ENCODE measurements around the gene SRSF3. TPM values are rescaled to one million over a fixed set of nuclear protein-coding genes. Genes with fewer than 3 reads are reported as not detected.
"Not testable (repeated sequence)": the region's sequence is repeated elsewhere in the genome, so short reads cannot be mapped to it uniquely, and the experiment has no call there.

Gene SRSF3
- polyA plus RNA-seq, 2 of the 4 experiments (the other 2 are of a cell fraction): 629 to 652 TPM

DNA sequence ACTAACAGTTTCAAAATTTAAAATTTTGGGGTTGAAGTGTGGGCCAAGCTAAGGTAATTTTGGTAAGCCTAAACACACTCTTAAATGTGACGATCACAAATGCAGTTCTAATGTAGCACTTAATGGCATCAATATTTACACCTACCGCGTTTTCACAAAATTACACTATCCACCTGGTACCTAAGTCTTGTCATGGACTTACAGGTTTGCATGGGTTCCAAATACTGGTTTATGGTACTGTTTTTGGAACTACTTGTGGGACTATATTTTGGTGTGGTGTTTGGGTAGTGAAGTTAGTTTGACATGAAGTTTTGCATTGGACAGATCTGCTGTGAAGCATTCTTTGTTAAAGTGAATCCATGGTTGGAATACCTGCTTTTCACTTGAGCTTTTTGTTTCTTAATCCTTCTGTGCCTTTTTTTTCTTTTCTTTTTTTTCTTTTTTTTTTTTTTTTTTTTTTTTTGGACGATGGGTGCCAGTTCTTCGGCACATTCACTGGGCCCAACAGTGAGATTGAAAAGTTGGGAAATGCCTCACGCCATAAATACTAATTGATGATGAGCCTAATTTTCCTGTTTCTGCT is 6.5 kb downstream of the SRSF3 start:
- Histone ChIP-seq H3K9me3 (no peaks in the 10 kb centered on the region), H3K4me2 (peak overlapping the region; percentile 91), H3K27ac (no peak overlapping the region), H3K4me1 (peaks cover 86% of the 10 kb centered on the region), H3K4me3 (no peak overlapping the region)
- TF ChIP-seq POLR2AphosphoS2 (conservative IDR thresholded peaks at IDR 0.05; ENCODE audit: low read length): 0 out of 2 replicates have a peak, but pooled peaks have one; percentile 15
- no peak for TF ChIP-seq CEBPB (IDR thresholded peaks at IDR 0.05)
- no peak for TF ChIP-seq MAZ (IDR thresholded peaks at IDR 0.05; ENCODE audit: borderline replicate concordance, low read depth, low read length)
- no peak for TF ChIP-seq RAD21 (conservative IDR thresholded peaks at IDR 0.05 in 1 of 2, IDR thresholded peaks at IDR 0.05 in 1 of 2)
- TF ChIP-seq EHF (CRISPR knock-in tag; IDR thresholded peaks at IDR 0.05): no peak
- TF ChIP-seq, protein P1, sequence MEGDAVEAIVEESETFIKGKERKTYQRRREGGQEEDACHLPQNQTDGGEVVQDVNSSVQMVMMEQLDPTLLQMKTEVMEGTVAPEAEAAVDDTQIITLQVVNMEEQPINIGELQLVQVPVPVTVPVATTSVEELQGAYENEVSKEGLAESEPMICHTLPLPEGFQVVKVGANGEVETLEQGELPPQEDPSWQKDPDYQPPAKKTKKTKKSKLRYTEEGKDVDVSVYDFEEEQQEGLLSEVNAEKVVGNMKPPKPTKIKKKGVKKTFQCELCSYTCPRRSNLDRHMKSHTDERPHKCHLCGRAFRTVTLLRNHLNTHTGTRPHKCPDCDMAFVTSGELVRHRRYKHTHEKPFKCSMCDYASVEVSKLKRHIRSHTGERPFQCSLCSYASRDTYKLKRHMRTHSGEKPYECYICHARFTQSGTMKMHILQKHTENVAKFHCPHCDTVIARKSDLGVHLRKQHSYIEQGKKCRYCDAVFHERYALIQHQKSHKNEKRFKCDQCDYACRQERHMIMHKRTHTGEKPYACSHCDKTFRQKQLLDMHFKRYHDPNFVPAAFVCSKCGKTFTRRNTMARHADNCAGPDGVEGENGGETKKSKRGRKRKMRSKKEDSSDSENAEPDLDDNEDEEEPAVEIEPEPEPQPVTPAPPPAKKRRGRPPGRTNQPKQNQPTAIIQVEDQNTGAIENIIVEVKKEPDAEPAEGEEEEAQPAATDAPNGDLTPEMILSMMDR (IDR thresholded peaks at IDR 0.05): no peak
- TF ChIP-seq HOXB13 (CRISPR knock-in tag; IDR thresholded peaks at IDR 0.05; ENCODE audit: low read depth): no peak
- 87% methylated on average over 5 of the region's 6 CpGs for WGBS (ENCODE audit: missing lambda C conversion rate)
- FAIRE-seq (no peak), ATAC-seq (no peak), DNase-seq (ENCODE audit: low read depth in 1 of 2, low spot score in 1 of 2) (no peak)
- CTCF ChIA-PET: interaction anchor here (0.6 to 1.8 kb wide), 4 partner anchors 12 to 48 kb away, joined by 4 to 6 read pairs (median 4); no protein-coding TSS in a partner anchor
- POLR2A ChIA-PET: interaction anchor here (0.8 kb wide), 1 partner anchor 9 kb away, joined by 3 read pairs; no protein-coding TSS in a partner anchor

DNA sequence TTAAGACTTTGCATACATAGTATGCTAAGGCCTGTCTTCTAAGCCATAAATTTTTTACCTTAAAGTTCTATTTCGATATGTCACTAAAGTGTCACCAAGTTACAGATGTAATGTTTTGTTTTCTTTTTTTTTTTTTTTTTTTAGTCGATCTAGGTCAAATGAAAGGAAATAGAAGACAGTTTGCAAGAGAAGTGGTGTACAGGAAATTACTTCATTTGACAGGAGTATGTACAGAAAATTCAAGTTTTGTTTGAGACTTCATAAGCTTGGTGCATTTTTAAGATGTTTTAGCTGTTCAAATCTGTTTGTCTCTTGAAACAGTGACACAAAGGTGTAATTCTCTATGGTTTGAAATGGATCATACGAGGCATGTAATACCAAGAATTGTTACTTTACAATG is 7.7 kb downstream of the SRSF3 start:
- FAIRE-seq; POLR2A ChIA-PET; H3K27ac ChIP-seq; H3K9me3 ChIP-seq; H3K4me3 ChIP-seq; CTCF ChIA-PET; DNase-seq (ENCODE audit: low read depth in 1 of 2, low spot score in 1 of 2); ATAC-seq: not testable (repeated sequence)
- Histone ChIP-seq H3K4me1 (peaks cover 98% of the 10 kb centered on the region), H3K4me2 (peak overlapping the region; percentile 91; the same call in 2 of the 3 replicates)
- 71% methylated on average over 3 of the region's 3 CpGs for WGBS (ENCODE audit: missing lambda C conversion rate)

- Histone ChIP-seq H3K4me2 (0 out of 3 replicates have a peak overlapping the region, but pooled peaks have one; percentile 91), H3K4me1 (peaks cover 98% of the 10 kb centered on the region), H3K9me3 (no peaks in the 10 kb centered on the region), H3K4me3 (no peak overlapping the region; the same call in 2 of the 3 replicates), H3K27ac (no peak overlapping the region)
- ChIA-PET CTCF (interaction anchor here (1.0 kb wide), 1 partner anchor 11 kb away, joined by 8 read pairs; no protein-coding TSS in a partner anchor), POLR2A (interaction anchor here (0.6 to 1.0 kb wide), 3 partner anchors 10 to 75 kb away, joined by 3 to 10 read pairs (median 3); partner anchors contain the start of gene CDKN1A)
- no peak for FAIRE-seq
- ATAC-seq: no peak
- DNase-seq (ENCODE audit: low read depth in 1 of 2, low spot score in 1 of 2): no peak
- 88% methylated on average over 3 of the region's 3 CpGs for WGBS (ENCODE audit: missing lambda C conversion rate)
- no peak for TF ChIP-seq HES2 (IDR thresholded peaks at IDR 0.05)
- 0 out of 2 replicates have a peak, but pooled peaks have one; percentile 18 for TF ChIP-seq TFCP2L1 (CRISPR knock-in tag; IDR thresholded peaks at IDR 0.05)
- no peak for TF ChIP-seq JUNB (IDR thresholded peaks at IDR 0.05)
- TF ChIP-seq FOSL2 (IDR thresholded peaks at IDR 0.05): no peak
- no peak for TF ChIP-seq FOSL2 (CRISPR knock-in tag; IDR thresholded peaks at IDR 0.05)
- TF ChIP-seq FOSB (CRISPR knock-in tag; IDR thresholded peaks at IDR 0.05): peak; percentile 73; the same call in 1 of the 2 replicates
- TF ChIP-seq HEYL (CRISPR knock-in tag; IDR thresholded peaks at IDR 0.05): no peak
- no peak for TF ChIP-seq GATA3 (IDR thresholded peaks at IDR 0.05; ENCODE audit: borderline replicate concordance)
- no peak for TF ChIP-seq ESRRA (IDR thresholded peaks at IDR 0.05; ENCODE audit: borderline replicate concordance, low read length)
- TF ChIP-seq POLR2AphosphoS2 (conservative IDR thresholded peaks at IDR 0.05; ENCODE audit: low read length): no peak
- peak; percentile 51; the same call in 1 of the 2 replicates for TF ChIP-seq RARB (CRISPR knock-in tag; IDR thresholded peaks at IDR 0.05)
- TF ChIP-seq HOXA7 (CRISPR knock-in tag; IDR thresholded peaks at IDR 0.05): peak; percentile 66
- TF ChIP-seq, protein P1 (IDR thresholded peaks at IDR 0.05): no peak
Measured at GRCh38 chr6:36603222-36604089, 9.3 kb downstream of the SRSF3 start.

All from A549 (cell line).